K562 (cell line): ENCODE measurements around the gene VSIG4. TPM values are rescaled to one million over a fixed set of nuclear protein-coding genes. Genes with fewer than 3 reads are reported as not detected.

ENCODE experiments used
- ATF7 ChIP-seq: fragments of 450-650 bp; IDR thresholded peaks from 2 replicates; pipeline ENCODE4 v1.7.1; 2014; ENCODE audit warnings: mild to moderate bottlenecking, moderate library complexity
- BMI1 ChIP-seq: fragments of 150-350 bp; IDR thresholded peaks from 2 replicates; pipeline ENCODE4 v1.6.1; 2014; ENCODE audit warnings: low read length
- BRD9 ChIP-seq: fragments of 450-650 bp; IDR thresholded peaks from 2 replicates; pipeline ENCODE4 v1.6.1; 2018; ENCODE audit warnings: low read depth; ENCODE audit not compliant: partially characterized antibody
- CBFA2T2 ChIP-seq: fragments of 450-650 bp; conservative IDR thresholded peaks from 2 replicates; pipeline ENCODE4 v1.6.1; 2017; ENCODE audit warnings: mild to moderate bottlenecking
- CCNT2 ChIP-seq: IDR thresholded peaks from 2 replicates; pipeline ENCODE4 v1.6.1; 2011; ENCODE audit warnings: borderline replicate concordance, low read depth, mild to moderate bottlenecking, moderate library complexity, mixed read lengths, low read length; ENCODE audit not compliant: insufficient read length; ENCODE audit errors: extremely low read depth
- ESRRA ChIP-seq: fragments of 450-650 bp; IDR thresholded peaks from 2 replicates; pipeline ENCODE4 v1.6.1; 2014; ENCODE audit warnings: low read depth, mild to moderate bottlenecking, moderate library complexity, borderline replicate concordance
- GATAD2B ChIP-seq: fragments of 450-650 bp; IDR thresholded peaks from 2 replicates; pipeline ENCODE4 v1.6.1; 2017; ENCODE audit warnings: mild to moderate bottlenecking, borderline replicate concordance
- HDAC3 ChIP-seq: fragments of 450-650 bp; IDR thresholded peaks from 2 replicates; pipeline ENCODE4 v1.6.1; 2018; ENCODE audit warnings: borderline replicate concordance, mild to moderate bottlenecking, moderate library complexity; ENCODE audit not compliant: partially characterized antibody
- HNRNPL ChIP-seq: fragments of 200-400 bp; formaldehyde crosslinking; IDR thresholded peaks from 2 replicates; pipeline ENCODE4 v1.6.1; 2017; ENCODE audit warnings: low read depth, mild to moderate bottlenecking, low read length
- LEF1 ChIP-seq: fragments of 450-650 bp; IDR thresholded peaks from 2 replicates; pipeline ENCODE4 v1.6.1; 2016; ENCODE audit warnings: mild to moderate bottlenecking
- MCM7 ChIP-seq, 2 experiments: fragments of 450-650 bp; IDR thresholded peaks; 2 replicates each; pipeline ENCODE4 v1.6.1; 2016 to 2018
- PCBP2 ChIP-seq: fragments of 200-400 bp; formaldehyde crosslinking; IDR thresholded peaks from 2 replicates; pipeline ENCODE4 v1.6.1; 2018; ENCODE audit warnings: low read length, low read depth, mild to moderate bottlenecking, moderate library complexity; ENCODE audit not compliant: poor library complexity, severe bottlenecking
- POLR2AphosphoS5 ChIP-seq: IDR thresholded peaks from 2 replicates; pipeline ENCODE4 v1.6.1; 2011; ENCODE audit warnings: mild to moderate bottlenecking, low read depth, low read length, moderate library complexity; ENCODE audit not compliant: control insufficient read depth, insufficient read depth
- RBBP5 ChIP-seq: fragments of 200-600 bp; sonication (generic); IDR thresholded peaks from 2 replicates; pipeline ENCODE4 v1.6.1; 2012; ENCODE audit warnings: borderline replicate concordance, mild to moderate bottlenecking, low read length, control low read depth, inconsistent platforms; ENCODE audit not compliant: insufficient read depth, poor library complexity, severe bottlenecking
- RCOR1 ChIP-seq, 2 experiments: IDR thresholded peaks; 2 replicates each; pipeline ENCODE4 v1.6.1; 2012; ENCODE audit warnings: low read depth in 2 of 2, low read length in 2 of 2, borderline replicate concordance in 1 of 2, improper control_type of control experiment in 1 of 2
- TEAD1 ChIP-seq, 2 experiments: fragments of 450-650 bp in 1 of 2; sonication (generic) in 1 of 2; formaldehyde crosslinking; IDR thresholded peaks; 2 replicates each; pipeline versions ENCODE4 v1.4.0 to v1.8.0; 2020 to 2022; ENCODE audit warnings: mild to moderate bottlenecking in 2 of 2, missing genetic modification reagents in 1 of 2
- ZNF140 ChIP-seq: fragments of 250-450 bp; sonication (Bioruptor Pico); IDR thresholded peaks from 2 replicates; pipeline ENCODE4 v1.8.0; 2021; ENCODE audit warnings: moderate library complexity, mild to moderate bottlenecking, inconsistent platforms
- ZNF274 ChIP-seq: IDR thresholded peaks from 2 replicates; pipeline ENCODE4 v1.6.1; 2011; ENCODE audit warnings: low read depth, mild to moderate bottlenecking, low read length, moderate library complexity, borderline replicate concordance
- ZNF766 ChIP-seq: fragments of 200-800 bp; sonication (Bioruptor generic); conservative IDR thresholded peaks from 2 replicates; pipeline ENCODE4 v1.6.1; 2016; ENCODE audit warnings: missing genetic modification characterization, missing compliant biosample characterization
- polyA plus RNA-seq, 8 experiments: library from polyadenylated mRNA; depleted of rRNA in 4 of 8; stranded (reverse) in 5 of 8; unstranded in 3 of 8; fragments of >200 nt; fragmentation: Nextera tagmentation in 2 of 8; fragmentation: Illumina TruSeq in 1 of 8; extraction: Ambion mirVana in 2 of 8; extraction: Trizol in 1 of 8; gene quantifications; 2 replicates each; pipeline versions ENCODE4 v1.2.1 to v1.2.3, GENCODE V29; 2011 to 2014; ENCODE audit warnings: inconsistent platforms in 1 of 8, missing spikeins in 1 of 8
- total RNA-seq, 7 experiments: library from RNA; depleted of rRNA in 6 of 7; stranded (reverse); fragments of >200 nt in 6 of 7; fragmentation: Illumina TruSeq in 2 of 7; extraction: Trizol in 2 of 7; gene quantifications; 2 replicates each; pipeline versions ENCODE4 v1.2.1 to v1.2.3, GENCODE V29; 2011 to 2021; ENCODE audit warnings: low replicate concordance in 1 of 7
- TF ChIP-seq, protein P1 (sequence below), 3 experiments: fragments of 200-800 bp in 1 of 3; sonication (Bioruptor generic) in 1 of 3; sonication (generic) in 1 of 3; formaldehyde crosslinking in 1 of 3; IDR thresholded peaks; 2 replicates each; pipeline versions ENCODE4 v1.6.1 to v1.8.0; 2016 to 2022; ENCODE audit warnings: mild to moderate bottlenecking in 2 of 3, missing compliant biosample characterization in 2 of 3, missing genetic modification characterization in 2 of 3, missing genetic modification reagents in 1 of 3
- TF ChIP-seq, protein P2 (sequence below): sonication (generic); formaldehyde crosslinking; IDR thresholded peaks from 2 replicates; pipeline ENCODE4 v1.8.0; 2023; ENCODE audit warnings: mild to moderate bottlenecking, missing genetic modification reagents
- TF ChIP-seq, protein P3 (sequence below): fragments of 200-800 bp; sonication (Bioruptor generic); IDR thresholded peaks from 2 replicates; pipeline ENCODE4 v1.6.1; 2017; ENCODE audit warnings: missing genetic modification characterization, missing compliant biosample characterization
- TF ChIP-seq, protein P4 (sequence below): fragments of 450-650 bp; formaldehyde crosslinking; IDR thresholded peaks from 2 replicates; pipeline ENCODE4 v1.4.0; 2020; ENCODE audit warnings: mild to moderate bottlenecking

Gene VSIG4
- total and polyA plus RNA-seq, 9 of the 15 experiments (the other 6 are each of a cell fraction or from before 2014, with no cell fraction given), result 0.22 to 1.6 (median 0.46) TPM; not detected in 1

DNA sequence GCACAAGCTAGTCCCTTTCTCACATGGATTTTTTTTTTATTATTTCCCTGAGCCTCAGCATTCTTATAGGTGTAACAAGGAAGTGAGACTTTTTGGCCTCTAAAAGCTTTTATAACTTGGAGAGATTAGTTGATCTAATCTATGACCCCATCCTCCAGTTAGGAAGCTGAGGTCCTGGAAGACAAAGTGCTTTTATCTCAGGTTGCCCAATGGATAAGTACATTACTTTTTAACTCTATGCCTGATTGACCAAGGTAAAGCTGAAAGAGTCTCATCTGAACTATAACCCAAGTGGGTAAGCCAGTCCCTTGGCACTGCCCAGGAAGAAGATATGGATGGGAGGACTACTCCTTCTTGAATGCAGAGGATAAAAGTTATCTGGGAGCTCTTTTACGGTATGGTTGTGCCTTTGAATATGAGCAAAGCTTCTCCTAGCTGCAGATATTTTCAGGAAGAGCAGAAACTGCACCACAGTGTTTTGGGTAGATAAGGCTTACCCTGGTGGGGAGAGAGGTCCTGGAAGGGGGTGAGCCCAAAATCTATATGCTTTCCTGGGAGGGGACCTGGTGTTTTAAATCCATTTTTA, 40.2 kb downstream of the VSIG4 start (continued):
- TF ChIP-seq, protein P1, sequence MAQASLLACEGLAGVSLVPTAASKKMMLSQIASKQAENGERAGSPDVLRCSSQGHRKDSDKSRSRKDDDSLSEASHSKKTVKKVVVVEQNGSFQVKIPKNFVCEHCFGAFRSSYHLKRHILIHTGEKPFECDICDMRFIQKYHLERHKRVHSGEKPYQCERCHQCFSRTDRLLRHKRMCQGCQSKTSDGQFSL (CRISPR knock-in tag; IDR thresholded peaks at IDR 0.05), result no peak
- TF ChIP-seq, protein P1 (tag; IDR thresholded peaks at IDR 0.05), result no peak
- TF ChIP-seq HNRNPL (peak; percentile 82; the same call in 1 of the 2 replicates), BMI1 (no peak), HDAC3 (no peak), MCM7 (IDR thresholded peaks at IDR 0.05) (no peak), CCNT2 (no peak), PCBP2 (no peak), LEF1 (no peak), ATF7 (peak; percentile 23; the same call in 1 of the 2 replicates), RCOR1 (IDR thresholded peaks at IDR 0.05; ENCODE audit: borderline replicate concordance in 1 of 2, low read depth in 2 of 2, low read length in 2 of 2) (no peak), ZNF274 (no peak), ZNF140 (CRISPR knock-in tag) (no peak), CBFA2T2 (0 out of 2 replicates have a peak, but pooled peaks have one; percentile 10), BRD9 (peak; percentile 21), TEAD1 (CRISPR knock-in tag; IDR thresholded peaks at IDR 0.05) (no peak), GATAD2B (peak; percentile 81; the same call in 1 of the 2 replicates), RBBP5 (no peak), ESRRA (no peak), ZNF766 (CRISPR knock-in tag) (0 out of 2 replicates have a peak, but pooled peaks have one; percentile 42), POLR2AphosphoS5 (peak; percentile 28; the same call in 1 of the 2 replicates)
- TF ChIP-seq, protein P2, sequence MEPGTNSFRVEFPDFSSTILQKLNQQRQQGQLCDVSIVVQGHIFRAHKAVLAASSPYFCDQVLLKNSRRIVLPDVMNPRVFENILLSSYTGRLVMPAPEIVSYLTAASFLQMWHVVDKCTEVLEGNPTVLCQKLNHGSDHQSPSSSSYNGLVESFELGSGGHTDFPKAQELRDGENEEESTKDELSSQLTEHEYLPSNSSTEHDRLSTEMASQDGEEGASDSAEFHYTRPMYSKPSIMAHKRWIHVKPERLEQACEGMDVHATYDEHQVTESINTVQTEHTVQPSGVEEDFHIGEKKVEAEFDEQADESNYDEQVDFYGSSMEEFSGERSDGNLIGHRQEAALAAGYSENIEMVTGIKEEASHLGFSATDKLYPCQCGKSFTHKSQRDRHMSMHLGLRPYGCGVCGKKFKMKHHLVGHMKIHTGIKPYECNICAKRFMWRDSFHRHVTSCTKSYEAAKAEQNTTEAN (CRISPR knock-in tag), result no peak
- TF ChIP-seq, protein P3, sequence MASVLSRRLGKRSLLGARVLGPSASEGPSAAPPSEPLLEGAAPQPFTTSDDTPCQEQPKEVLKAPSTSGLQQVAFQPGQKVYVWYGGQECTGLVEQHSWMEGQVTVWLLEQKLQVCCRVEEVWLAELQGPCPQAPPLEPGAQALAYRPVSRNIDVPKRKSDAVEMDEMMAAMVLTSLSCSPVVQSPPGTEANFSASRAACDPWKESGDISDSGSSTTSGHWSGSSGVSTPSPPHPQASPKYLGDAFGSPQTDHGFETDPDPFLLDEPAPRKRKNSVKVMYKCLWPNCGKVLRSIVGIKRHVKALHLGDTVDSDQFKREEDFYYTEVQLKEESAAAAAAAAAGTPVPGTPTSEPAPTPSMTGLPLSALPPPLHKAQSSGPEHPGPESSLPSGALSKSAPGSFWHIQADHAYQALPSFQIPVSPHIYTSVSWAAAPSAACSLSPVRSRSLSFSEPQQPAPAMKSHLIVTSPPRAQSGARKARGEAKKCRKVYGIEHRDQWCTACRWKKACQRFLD, result peak; percentile 67; the same call in 1 of the 2 replicates
- TF ChIP-seq, protein P4, sequence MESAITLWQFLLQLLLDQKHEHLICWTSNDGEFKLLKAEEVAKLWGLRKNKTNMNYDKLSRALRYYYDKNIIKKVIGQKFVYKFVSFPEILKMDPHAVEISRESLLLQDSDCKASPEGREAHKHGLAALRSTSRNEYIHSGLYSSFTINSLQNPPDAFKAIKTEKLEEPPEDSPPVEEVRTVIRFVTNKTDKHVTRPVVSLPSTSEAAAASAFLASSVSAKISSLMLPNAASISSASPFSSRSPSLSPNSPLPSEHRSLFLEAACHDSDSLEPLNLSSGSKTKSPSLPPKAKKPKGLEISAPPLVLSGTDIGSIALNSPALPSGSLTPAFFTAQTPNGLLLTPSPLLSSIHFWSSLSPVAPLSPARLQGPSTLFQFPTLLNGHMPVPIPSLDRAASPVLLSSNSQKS, result no peak
